Measurements from ENCODE around the gene DHX29.

DHX29 gene

DNA sequence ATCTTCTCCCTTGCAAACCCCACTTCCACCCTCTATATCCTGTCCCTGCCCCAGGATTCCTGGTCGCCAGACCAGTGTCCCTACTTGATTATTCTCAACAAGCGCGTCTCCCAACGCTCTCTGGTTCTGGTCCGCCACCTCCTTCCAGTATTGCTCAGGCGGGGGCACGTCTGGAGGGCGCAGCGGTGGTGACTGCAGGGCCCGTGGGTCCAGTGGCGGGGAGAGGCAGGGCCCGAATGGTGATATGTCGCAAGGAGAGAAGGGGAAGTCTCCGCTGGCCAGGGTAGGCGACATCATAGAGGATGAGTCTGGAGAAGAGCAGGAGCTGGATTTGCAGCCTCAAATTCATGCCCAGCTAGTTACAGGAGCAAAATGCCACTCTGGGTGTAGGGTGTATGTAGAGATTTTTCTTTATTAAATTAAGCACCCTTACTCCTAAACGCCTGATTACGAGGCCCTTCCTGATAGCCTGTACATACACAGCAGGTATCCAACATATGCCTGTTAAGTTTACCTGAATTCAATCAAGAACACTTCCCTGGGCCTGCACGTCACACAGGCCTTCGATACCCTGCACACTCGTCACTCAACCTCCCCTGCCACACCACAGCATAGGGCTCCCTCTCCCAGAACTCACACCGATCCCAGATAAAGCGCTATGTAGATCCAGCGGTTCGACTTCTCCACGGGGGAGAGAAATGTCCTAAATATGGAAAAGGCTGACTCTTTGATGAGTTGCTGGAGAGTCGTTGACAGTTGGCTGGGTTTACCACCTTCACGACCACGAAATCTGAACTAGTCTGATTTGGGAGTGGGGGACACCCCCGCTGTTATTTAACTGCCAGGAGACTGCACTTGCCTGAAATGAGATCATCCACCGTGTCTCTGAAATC lies 85.2 kb downstream of the DHX29 start:
- no peak for DNase-seq
- no peak for TF ChIP-seq POLR2A (IDR thresholded peaks at IDR 0.05; ENCODE audit: low read length)
- no peak for TF ChIP-seq GATA1 (IDR thresholded peaks at IDR 0.05; ENCODE audit: low read depth, low read length)

DNA sequence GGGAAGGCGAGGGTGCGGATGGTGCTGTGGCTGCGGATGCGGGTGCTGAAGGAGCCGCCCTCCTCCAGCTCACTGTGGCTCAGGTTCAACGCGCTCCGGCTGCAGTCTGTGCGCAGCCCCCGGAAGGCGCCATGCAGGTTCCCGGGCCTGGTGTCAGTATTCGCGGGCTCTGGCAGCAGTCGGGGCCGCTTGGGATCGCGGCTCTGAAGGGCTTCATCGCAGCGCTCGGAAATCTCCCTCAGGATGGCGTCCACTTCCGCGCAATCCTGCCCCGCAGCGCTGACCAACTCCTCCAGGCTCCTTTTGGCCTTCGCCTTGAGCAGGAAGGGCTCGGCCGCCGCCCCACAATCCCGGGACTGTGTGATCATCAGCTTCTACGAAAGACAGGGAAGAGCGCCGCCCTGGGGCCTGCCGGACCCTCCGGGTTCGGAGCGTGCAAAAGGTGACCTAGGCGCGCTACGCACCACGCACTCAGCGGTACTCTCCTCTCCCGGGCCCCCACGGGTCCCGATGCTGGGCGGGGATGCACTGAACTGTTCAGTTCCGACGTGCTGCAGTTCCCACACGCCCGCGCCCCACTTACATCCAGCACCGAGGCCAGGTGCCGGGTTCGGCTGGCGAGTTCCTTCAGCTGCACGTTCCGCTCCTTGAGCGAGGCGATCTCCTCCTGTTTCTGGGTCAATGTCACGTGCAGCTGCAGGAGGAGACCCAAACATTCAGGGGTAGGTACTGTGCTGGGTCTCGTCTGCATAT lies 86.9 kb downstream of the DHX29 start:
- DNase-seq, result no peak

DNA sequence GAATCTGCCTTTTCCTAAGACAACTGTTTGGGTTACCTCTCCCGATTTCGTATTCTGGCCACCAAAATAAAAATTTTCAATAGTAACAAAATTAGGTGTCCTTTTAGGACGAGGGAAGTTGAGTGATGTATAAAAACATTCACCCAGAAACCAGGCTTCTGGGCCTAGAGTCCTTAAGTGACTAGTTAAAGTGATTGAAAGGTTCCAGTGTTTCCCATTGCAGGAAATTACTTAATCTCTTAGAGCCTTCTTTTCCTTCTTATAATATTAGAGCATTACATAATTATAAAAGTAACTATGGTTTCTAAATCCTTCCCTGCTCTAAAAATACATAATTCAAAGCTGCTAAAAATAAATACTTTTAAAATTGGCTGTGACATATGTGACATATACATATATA lies 87.7 kb downstream of the DHX29 start:
- no peak for DNase-seq
- TF ChIP-seq POLR2A (IDR thresholded peaks at IDR 0.05; ENCODE audit: low read length) (no peak), GATA1 (IDR thresholded peaks at IDR 0.05; ENCODE audit: low read depth, low read length) (no peak)

More for the DNA sequence above, 86.9 kb downstream of the DHX29 start:
- TF ChIP-seq GATA1 (IDR thresholded peaks at IDR 0.05; ENCODE audit: low read depth, low read length) (no peak), POLR2A (IDR thresholded peaks at IDR 0.05; ENCODE audit: low read length) (no peak)

DNA sequence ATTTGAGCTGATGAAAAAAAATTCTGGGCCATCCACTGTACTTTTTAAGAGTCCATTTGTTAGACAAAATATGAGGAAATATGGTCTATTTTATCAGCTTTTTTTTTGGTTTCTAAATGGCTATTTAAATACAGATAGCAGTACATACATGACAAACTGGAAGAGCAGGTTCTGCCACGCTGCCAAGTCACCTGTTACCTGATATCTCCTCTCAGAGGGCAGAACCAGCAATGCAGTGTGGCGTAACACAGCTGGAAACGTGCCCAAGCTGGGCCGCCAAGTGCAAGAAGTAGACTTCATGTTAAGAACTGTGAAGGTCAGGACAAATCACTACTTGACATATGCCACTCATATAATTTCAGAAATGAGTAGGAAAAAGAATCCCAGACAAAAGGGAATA lies 88.5 kb downstream of the DHX29 start:
- TF ChIP-seq GATA1 (IDR thresholded peaks at IDR 0.05; ENCODE audit: low read depth, low read length) (no peak), POLR2A (IDR thresholded peaks at IDR 0.05; ENCODE audit: low read length) (no peak)
- no peak for DNase-seq

DNA sequence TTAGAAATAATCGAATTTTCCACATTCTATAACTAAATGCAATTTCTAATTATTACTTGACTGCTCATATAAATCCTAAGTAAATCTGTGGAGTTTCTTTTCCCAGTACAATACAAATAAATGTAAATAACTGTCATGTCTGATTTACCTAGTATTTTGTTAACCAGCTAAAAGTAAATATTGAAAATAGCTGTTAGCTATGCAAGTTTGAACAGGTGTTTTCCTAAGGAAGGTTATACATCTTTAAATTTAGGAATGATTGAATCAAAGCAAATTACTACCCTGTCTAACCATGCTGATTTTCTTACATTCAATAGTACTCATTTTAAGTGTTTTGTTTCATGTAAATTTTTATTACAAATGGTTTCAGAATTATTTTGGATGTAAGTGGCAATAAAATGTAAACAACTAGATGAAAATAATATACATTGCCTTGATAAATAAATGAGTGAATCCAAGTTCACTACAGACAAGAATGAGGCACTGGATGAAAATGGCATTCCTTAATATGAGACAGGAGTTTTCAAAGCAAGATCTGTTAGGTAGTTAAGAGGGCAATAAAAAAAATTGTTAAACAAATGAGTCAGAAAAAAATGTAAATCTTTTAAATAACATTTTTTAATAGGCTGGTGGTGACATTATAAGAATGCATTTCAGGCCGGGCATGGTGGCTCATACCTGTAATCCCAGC lies 96.2 kb downstream of the DHX29 start:
- DNase-seq, result no peak

More for the DNA sequence above, 96.2 kb downstream of the DHX29 start:
- TF ChIP-seq GATA1 (IDR thresholded peaks at IDR 0.05; ENCODE audit: low read depth, low read length), result no peak

Data from erythroblast (primary cell).